Kidney glomerular epithelial cell (primary cell): ENCODE results near the gene MYO19.
"Not testable (repeated sequence)": the region's sequence is repeated elsewhere in the genome, so short reads cannot be mapped to it uniquely, and the experiment has no call there.

ENCODE experiments used
- DNase-seq: peaks from one replicate; lab custom pipeline; 2025; lab: John Stamatoyannopoulos, UW

Gene MYO19

DNA sequence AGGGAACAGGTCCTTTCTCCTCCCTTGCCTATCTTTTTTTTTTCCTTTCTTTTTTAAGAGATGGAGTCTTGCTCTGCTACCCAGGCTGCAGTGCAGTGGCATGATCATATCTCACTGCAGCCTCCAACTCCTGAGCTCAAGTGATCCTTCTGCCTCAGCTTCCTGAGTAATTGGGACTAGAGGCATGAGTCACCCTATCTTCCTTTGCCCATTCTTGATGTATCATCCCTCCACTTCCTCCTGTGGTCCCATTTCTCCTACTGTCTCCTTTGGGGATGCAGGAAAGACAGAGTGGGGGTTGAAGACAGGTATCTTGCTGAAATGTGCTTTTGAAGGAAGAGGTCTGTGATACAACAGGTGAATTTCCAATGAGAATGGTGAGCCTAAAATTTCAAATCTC, 5.5 kb downstream of the MYO19 start:
- DNase-seq: peak; percentile 4

DNA sequence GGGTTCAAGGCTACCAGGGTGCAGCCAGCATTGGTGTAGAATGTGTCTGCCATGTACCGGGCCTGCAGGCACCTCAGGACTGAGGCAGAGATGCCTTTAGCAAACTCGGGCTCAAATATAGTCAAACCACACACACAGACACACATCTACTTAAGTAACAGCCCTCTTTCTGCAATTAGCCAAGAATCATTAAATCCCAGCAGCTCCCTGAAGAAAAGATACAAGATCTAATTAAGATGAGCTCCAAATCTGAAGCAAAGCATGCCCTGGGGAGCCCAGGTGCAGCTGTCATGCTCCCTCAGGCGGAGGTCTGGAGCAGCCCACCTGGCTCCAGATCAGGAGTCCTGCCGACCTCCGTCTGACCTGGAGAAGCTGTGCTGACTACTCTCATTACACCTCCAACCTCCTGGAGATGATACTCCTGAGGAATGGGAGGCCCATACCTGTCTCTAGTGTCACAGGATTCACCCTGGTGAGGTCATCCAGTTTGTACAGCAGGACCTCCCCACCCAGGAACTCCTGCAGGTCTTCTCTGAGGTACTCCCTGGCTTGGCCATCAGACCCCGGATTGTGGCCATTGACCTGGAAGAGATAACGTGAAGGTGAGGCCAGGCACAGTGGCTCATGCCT, 6.9 kb downstream of the MYO19 start:
- DNase-seq: no peak

DNA sequence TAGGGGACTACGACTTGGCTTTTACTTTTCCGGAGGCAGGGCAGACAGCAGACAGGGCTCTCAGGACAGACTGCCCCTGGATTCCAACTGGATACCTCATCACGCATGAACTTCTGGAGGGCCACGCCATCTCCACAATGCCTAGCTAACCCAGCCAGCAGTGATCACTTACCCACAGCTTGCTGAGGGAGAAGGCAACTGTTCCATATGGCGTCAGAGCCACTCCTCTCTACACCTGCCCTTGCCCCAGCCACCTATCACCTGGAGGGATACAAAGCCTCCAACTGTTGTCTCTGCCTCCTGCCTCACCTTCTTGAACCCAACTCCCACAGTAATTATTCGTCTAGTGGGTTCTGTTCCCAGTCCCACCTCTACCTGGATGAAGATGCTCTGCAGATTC, 8.8 kb downstream of the MYO19 start:
- no peak for DNase-seq

DNA sequence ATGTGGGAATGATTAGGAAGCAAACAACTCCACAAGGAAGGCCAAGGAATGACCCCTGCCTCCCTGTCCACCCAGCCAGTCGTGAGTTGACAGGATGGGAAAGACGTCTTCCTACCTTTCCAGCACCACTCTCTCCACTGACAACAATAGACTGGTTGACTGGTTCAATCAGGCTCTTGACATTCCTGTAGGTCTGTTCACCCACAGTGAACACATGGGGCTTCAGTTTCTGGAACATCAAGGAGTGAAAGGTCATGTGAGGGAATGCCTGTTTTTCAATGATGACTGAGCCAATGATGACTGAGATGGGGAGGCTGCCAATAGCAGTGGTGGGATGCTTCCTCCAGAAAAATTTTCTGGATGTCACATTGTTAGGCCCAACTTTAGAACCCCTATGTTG, 9.6 kb downstream of the MYO19 start:
- no peak for DNase-seq

DNA sequence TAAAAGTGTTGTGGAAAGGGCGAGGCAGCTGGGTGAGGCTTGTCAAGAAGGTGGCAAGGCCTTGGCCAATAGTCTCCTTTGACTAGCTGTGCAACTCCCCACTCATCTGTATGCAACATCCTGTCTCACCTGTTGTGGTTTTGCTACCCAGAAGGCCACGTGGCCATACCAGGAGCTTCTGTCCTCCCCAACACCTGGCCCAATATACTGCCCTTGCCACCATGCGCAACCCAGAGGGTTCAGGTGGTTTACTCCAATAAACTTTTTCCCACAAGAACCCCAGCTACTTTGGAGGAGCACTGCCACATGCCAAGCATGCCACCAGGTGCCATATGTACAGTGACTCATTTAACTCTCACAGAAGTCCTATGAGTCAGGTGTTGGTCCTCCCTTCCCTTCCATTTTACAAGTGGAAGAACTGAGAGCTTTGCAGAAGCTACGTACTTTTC, 10.2 kb downstream of the MYO19 start:
- DNase-seq: no peak

DNA sequence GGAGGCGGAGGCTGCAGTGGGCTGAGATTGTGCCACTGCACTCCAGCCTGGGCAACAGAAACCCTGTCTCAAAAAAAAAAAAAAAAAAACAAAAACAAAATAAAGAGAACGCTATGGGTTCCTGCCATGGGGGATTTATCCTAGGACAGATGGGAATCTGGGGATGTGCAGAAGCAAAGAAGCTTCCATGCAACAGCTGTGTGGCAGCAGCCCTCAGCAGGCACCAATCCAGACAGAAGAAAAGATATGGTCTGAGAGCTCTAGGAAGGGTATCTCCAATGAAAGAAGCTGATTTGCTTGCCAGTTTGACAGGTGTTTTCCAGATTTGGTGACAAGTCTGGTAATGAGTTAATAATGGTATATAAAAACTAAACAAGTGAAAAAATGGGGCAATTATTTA, 11.6 kb downstream of the MYO19 start:
- DNase-seq: no peak

DNA sequence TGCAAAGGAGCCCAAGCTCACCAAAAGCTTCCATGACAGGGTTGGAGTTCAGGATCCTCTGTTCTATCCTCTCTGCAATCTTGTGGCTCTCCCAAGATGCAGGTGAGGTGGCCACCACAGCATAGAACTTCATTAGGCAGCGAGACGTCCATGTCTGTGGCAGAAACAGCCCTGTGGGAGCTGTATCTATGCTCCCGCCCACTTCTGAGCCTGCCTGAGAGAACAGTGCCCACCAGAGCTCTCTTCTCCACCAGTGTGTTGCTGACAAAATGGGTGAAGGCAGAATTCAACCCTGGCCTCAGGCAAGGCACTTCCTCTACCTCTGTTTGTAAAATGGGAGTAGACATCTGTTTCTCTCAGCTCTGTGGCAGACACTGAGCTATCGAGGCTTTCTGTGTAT, 18.8 kb downstream of the MYO19 start:
- DNase-seq: no peak

DNA sequence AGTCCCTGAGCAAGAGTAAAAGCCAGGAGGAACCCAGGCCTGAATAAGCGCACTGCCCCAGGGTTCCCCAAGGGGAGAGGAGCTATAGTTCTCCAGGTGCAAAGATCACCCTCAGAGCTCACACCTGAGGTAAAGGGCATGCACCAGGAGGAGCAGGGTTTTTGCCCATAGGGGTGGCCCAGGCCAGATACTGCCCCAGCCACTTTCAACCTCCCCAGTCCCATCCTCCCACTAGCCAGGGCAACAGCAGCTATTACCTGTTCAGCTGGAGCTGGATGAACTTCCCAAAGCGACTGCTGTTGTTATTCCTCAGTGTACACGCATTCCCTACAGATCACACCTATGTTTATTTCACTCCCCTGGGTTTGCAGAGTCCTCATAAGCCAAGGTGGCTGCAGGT, 19.8 kb downstream of the MYO19 start:
- no peak for DNase-seq

DNA sequence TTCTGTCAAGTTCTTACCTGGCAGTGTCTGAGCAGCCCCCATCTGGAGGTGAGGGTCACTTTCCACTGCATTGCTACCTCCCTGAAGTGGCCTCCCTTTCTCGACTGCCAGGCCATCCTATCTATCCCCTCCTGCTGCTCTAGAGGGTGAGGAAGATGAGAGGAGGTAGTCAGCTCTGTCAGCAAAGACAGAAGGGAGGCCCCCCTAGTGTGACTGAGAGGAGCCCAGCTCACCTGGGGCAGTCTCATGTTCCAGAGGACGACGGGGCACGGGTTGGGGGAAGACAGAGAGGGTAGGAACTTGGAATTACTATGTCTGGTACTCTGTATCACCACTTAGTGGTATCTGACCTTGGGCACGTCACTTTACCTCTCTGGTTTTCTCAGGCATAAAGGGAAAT, 22.0 kb downstream of the MYO19 start:
- no peak for DNase-seq

DNA sequence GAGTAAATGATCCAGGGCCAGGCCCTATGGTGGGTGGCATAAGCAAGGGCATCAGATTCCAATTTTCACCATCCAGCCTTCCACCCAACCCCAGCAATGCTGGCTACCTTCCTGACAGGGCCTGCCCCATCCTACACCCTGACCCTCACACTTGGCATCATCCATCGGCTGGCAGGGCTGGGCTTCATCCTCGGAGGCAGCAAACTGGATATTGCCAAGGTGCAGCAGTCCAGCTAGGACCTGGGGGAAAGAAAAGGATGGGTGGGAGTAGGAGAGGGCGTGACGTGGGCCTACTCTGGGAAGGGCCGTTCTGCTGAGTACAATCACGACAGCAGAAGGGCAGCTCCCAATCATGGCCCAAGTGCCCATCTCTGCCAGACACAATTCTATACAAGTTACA, 23.5 kb downstream of the MYO19 start:
- no peak for DNase-seq

DNA sequence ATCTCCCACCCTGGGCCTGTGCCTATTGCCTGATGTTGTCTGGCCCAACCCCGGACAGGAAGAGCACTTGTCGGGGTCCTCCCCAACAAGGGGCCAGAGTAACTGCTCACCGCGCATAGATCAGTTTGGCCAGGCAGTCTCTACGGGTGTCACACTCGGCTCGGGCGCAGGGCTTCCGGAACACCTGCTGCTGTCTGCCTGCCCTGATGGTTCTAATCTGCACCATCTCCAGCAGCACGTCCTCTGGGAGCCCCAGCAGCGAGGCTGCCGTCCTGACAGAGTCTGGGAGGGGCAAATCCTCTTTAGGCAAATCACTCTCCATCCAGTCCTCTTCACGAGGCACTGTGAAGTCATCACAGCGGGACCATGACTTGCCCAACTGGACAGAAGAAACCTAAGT, 24.0 kb downstream of the MYO19 start:
- DNase-seq: no peak

DNA sequence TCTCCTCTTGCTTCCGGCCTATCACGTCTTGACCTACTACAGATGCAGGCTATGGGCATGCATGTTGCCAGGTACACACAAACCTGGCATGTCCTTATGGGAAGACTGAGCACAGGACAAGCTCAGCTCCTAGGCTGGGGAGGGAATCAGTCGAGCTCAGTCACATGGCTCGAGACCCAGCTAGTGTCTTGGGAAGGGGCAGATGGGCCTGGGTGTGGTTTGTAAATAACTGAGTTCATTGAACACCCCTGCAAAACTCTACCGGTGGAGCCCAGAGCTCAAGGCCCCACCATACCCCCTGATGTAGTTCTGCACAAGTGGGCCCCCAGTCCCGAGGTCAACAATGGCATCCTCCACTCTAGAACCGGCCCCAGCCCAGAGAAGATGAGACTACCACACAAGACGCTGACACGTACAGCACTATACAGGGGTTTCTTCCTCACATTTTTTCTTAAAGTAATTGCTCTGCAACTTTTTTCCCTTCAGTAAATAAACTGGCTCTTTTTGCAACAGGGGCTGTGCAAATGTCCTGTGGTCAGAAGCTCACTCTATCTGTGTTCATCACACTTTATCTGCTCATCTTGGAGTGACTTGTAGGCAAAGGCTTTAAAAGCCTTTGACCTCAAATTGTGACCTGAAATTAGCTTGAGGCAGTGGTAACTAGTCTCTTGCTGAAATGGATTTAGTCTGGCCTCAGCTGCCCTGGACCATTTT, 25.2 kb downstream of the MYO19 start:
- no peak for DNase-seq

DNA sequence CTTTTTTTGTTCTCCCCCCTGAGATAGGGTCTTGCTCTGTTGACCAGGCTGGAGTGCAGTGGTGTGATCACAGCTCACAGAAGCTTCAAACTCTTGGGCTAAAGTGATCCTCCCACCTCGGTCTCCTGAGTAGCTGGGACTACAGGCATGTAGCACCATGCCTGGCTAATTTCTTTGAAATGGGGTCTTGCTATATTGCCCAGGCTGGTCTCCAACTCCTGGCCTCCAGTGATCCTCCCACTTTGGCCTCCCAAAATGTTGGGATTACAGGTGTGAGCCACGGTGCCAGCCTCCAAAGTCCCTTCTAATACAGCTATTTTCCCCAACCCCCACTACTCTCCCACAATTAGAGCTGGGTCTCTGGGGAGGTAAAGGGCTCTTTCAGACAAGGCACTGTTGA, 26.2 kb downstream of the MYO19 start:
- not testable (repeated sequence) for DNase-seq

DNA sequence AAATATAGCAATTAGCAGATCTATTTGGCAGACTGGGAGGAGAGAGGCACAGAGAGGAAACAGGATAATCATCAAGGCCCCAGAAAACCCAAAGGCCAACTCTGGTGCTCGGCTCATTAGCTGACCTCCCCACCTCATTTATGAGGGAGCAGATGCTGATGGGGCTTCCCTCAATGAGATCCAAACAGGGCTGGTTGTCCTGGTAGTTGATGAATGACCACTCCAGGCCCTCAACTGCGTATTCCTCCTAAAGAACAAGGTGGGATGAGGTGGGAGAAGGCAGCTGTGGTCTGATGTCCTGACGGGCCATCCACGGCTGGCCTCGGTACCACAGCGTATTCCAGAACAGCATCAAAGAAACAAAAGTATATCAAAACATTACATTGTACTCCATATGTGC, 27.4 kb downstream of the MYO19 start:
- DNase-seq: no peak

DNA sequence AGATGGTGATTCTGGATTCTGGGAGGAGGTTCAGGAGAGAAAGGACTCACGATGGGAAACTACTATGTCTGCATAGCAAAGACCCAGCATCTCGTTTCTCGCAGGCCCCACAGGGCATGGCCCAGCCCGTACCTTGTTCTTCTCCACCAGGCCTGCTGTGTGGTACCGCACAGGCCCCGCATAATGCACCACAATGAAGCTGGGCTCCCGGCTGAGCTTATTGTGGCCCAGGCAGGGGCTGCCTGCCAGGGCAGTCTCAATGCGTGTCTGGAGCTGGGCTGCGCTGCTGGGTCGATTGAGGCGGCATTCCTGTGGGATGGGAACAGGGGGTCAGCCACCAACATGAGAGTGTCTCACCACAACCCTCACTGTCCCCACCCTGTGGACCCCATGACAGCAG, 27.8 kb downstream of the MYO19 start:
- no peak for DNase-seq

DNA sequence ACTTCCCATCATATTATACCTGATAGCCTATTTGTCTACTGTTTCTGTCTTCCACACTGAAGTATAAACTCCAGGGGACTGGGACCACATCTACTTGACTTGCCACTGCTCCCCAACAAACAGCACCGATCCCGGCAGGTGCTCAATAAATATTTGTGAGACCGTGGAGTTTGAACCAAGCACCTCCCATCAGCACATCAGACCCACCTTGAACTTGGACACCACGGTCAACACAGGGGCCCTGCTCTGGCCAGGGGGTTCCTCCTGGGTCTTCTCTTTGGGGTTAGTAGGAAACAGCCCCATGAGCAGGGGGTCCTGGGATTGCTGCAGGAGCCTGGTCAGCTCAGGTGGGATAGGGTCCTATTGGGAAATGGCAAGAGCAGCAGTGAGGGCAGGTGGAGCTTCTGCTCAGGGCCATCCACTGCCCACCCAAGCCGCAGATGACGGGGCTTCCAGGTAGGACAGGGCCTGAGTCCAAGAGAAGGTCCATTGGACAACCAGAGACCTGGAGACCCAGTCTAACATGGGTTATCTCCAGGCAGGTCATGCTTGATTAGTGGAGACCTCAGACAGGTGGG, 28.3 kb downstream of the MYO19 start:
- no peak for DNase-seq

DNA sequence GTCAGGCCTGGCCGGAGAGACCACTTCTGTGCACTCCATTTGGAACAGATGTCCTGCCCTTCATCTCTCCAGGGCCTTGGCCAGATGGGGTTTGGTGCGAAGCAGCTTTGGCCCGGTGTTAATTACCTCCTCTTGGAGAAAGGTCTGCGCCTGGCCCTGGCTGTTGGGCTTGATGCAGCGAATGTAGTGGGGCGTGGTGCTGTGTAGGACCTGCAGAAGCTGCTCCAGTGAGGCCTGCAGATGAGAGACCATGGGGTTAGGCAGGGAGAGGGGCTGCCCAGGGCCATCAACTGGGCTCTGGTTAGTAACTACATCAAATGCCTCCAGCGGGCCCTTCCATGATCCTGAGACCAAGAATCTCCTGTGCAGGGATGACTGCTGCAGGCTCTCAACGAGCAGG, 29.5 kb downstream of the MYO19 start:
- no peak for DNase-seq

DNA sequence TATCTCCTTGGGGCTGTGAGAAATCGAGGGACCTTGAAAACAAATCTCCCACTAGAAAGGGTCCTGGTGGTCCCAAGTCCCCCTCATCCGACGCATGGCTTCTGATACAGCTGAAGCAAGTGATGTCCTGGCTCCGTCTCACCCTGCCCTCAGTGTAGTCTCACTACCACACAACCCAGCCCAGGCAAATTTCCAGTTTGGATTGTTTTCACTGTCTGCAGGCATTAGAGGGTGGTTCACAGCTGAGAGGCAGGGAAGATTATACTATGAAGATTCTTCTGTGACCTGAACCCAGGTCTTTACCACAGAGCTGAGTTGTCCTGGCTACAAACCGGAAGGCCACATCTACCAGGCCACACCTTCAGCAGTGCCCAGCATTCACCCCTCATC, 30.5 kb downstream of the MYO19 start:
- no peak for DNase-seq

DNA sequence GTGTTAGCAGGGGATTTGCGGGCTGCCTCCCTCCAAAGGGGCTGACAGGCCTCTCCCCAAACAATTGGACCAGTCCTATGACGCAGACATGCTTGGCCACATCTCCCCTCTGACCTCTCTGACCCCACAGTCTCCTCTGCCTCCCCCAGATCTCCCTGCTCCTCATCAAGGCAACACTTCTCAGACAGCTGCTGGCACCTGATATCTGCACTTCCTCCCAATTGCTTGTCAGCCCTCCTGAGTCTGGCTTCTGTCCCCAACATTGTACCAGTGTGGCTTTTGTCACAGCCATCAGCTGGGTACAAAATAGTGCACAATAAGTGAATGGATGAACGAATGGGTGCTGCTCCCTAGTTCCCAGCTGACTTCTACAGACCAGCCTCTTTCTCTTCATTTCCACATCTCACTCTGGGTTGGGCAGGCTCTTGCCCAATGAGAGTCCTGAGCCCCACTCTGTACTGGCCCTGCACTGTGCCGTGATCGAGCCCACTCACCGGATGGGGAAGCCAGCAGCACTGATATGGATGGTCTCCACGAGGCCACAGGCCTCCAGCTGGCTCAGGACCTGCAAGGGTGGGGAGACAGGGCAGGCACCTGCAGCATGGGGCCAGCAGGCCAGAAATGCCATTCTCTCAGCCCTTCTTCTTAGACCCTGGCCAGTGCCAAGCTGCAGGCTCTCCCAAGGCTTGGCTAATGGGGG, 31.1 kb downstream of the MYO19 start:
- DNase-seq: no peak

DNA sequence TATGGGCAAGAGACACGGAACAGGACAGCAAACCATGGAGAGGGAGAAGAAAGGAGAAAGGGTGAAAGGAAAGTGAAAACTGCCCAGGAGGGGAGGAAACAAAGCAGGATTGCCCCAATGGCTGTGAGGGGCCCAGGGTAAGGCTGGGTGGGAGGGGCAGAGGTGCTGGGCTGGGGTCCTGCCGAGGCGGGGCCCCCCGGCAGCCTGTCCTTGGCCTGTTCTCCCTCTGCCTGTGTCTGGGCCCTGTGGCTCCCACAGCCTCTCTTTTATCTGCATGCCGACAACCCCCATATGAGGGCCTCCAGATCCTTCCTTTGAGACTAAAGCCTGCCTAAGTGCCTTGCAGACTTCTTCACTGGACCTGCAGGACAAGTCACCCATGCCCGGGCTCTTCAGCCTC, 32.7 kb downstream of the MYO19 start:
- no peak for DNase-seq

DNA sequence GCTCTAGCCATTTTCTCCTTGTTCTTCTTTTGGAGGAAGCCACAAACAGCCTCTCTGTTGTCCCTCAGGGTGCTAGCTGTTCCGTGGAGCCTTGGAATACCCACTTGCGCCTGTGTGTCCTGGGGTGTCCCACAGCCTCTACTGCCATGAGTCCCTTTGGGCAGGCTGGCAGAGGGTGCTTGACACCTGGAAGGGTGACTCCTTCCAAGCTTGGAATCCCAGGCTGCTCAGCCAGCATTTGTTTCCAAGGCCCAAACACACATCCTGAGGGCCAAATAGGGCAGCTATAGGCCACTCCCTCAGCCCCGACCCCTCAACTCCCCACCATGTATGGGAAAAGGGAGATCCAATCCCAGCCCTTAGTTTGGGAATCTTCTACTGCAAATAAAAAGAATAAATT, 33.3 kb downstream of the MYO19 start:
- no peak for DNase-seq

DNA sequence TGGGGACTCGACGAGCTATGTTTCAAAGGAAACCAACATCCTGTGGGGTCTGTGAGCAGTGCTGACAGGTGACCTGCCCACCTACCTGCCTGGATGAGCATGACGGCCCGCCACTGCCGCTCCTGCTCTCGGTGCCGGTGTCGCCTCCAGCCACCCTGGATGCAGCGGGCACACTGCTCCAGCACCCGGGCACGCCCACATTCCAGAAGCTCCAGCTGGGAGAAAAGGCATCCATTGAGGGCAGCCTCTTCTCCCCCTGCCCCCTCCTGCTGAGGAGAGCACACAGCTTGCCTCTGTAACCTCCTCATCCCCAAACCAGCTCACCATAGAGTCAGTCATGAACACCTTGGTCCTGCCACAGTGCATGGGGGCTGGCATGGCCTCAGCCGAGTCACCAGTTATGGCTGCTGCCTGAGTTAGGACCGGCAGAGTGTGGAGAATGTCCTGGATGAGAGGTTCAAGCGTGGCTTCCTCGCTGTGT, 33.9 kb downstream of the MYO19 start:
- DNase-seq: no peak
